GM12878 (cell line): ENCODE measurements around the gene PSMA7.
A peak's percentile ranks its signal among the peaks of the same experiment; 100 is the strongest.

ENCODE experiments used
- CTCF ChIP-seq, 3 experiments: IDR thresholded peaks in 2 of 3; conservative IDR thresholded peaks in 1 of 3; 2 replicates each; pipeline ENCODE4 v1.5.1; 2011; ENCODE audit warnings: low read depth in 3 of 3, low read length in 3 of 3, mild to moderate bottlenecking in 3 of 3, control low read depth in 2 of 3, moderate library complexity in 2 of 3, inconsistent platforms in 1 of 3, mixed read lengths in 1 of 3; ENCODE audit not compliant: control insufficient read depth in 2 of 3, insufficient read depth in 1 of 3; ENCODE audit errors: extremely low read depth in 1 of 3
- HSF1 ChIP-seq: fragments of 150-350 bp; IDR thresholded peaks from 2 replicates; pipeline ENCODE4 v1.6.1; 2014; ENCODE audit warnings: mild to moderate bottlenecking, low read depth, low read length
- POLR2A ChIP-seq: IDR thresholded peaks from 2 replicates; pipeline ENCODE4 v1.6.1; 2011; ENCODE audit warnings: low read depth, mild to moderate bottlenecking, low read length
- POLR2AphosphoS5 ChIP-seq: IDR thresholded peaks from 2 replicates; pipeline ENCODE4 v1.6.1; 2011; ENCODE audit warnings: mild to moderate bottlenecking, low read length, inconsistent platforms
- STAT1 ChIP-seq: fragments of 450-650 bp; conservative IDR thresholded peaks from 2 replicates; pipeline ENCODE4 v1.6.1; 2014; ENCODE audit warnings: antibody characterized with exemption, mild to moderate bottlenecking
- USF1 ChIP-seq: IDR thresholded peaks from 2 replicates; pipeline ENCODE4 v1.6.1; 2011; ENCODE audit warnings: borderline replicate concordance, low read depth, mild to moderate bottlenecking, moderate library complexity, mixed read lengths, low read length; ENCODE audit not compliant: insufficient read depth; ENCODE audit errors: extremely low read length

- TF ChIP-seq HSF1: no peak
- TF ChIP-seq CTCF (IDR thresholded peaks at IDR 0.05 in 2 of 3, conservative IDR thresholded peaks at IDR 0.05 in 1 of 3; ENCODE audit: control insufficient read depth in 2 of 3, extremely low read depth in 1 of 3, insufficient read depth in 1 of 3, low read depth in 3 of 3, low read length in 3 of 3): no peak
- TF ChIP-seq POLR2A: peak; percentile 49; the same call in 1 of the 2 replicates
- TF ChIP-seq USF1: no peak
- no peak for TF ChIP-seq POLR2AphosphoS5
- no peak for TF ChIP-seq STAT1
These were observed 3.6 kb downstream of the PSMA7 start for GRCh38 chr20:62139636-62140035.
